Activated CD8-positive, alpha-beta memory T cell treated with anti-CD3 and anti-CD28 coated beads for 1 hour (primary cell): ENCODE results near the gene IKZF2.

ENCODE experiments used
- DNase-seq, 2 donors: peaks; one replicate each; pipeline ENCODE4 v3.0.0-alpha.2; 2020; ENCODE audit warnings: low read depth in 1 of 2; ENCODE audit errors: extremely low read depth in 1 of 2

IKZF2 gene

DNA sequence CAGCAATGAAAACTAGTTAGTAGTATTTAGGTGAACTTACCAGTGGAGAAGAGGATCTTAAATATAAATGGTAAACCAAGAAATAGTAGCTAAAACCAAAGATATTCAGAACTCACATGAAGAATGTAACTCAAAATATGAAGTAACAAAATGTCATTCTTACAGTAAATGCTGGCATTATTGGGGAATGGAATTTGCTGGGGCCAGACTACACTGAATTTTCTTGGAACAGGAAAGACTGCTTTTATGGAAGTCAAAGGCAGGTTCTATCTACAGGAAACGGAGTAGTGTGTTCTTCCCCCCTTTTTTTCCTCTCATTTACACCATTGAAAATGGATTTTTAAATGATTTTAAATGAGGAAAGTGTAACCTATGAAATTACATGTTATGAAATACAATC is 188.7 kb downstream of the IKZF2 start:
- DNase-seq = no peak

DNA sequence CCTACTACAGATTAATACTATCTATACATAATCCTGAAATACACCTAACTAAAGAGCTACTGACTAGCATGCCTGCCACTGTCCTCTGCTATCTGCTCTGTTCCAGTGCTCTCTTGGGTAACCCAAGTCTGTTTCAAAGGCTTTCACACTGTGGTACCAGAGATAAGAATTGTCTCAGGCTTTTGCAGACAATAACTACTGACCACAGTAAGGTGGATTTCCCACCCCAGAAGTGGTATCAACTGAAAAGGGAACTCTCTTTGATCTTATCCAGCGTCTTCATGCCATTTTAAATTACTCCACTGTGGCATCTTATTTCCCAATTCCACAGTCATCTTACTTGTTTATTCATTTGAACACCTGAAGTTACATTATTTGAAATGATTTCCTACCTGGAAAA is 190.2 kb downstream of the IKZF2 start:
- no peak for DNase-seq

DNA sequence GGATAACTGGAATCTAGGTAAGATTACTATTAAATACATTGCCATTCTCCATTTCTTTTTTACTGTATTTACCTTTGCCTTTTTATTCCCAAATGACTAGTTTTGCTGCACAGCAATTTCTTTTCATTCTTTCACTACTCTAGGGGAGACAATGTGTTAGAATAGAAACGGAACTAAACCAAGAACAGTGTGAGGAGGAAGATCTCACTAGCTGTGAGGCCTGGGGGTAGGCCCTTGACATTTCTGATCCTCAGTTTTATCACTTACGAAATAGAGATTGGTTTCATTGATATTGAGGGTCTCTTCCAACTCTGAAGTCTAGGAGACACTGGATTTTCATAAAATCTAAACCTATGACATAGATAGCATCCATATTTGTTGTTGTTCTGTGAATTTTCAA is 191.1 kb downstream of the IKZF2 start:
- DNase-seq = no peak

DNA sequence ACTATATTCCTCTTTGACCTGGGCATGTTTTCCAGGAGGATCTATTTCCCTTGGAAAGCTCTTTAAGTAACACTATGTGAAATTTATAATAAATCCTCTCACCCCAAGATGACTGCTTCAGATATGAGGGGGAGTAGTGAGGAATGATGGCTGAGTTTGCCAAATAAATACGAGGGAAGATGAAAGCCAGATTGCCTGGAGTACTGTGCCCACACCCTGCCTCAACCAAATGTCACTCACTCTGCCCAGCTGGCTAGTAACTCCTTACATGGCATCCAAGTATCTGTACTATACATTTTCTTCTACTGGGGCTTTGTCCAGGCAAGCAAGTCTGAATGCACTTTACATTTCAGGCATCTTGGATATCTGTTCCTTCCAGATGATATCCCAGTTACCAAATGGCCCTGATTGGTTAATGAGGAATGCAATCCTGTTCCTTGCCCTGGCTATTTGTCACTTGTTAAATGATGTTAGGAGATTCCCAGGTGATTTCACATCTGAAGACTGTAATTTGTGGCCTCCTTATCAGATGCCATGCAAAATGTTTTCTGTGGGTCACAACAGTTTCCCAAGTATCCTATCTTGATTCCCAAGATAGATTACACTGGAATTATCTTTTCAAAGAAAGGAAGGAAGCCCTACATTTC is 191.8 kb downstream of the IKZF2 start:
- no peak for DNase-seq

DNA sequence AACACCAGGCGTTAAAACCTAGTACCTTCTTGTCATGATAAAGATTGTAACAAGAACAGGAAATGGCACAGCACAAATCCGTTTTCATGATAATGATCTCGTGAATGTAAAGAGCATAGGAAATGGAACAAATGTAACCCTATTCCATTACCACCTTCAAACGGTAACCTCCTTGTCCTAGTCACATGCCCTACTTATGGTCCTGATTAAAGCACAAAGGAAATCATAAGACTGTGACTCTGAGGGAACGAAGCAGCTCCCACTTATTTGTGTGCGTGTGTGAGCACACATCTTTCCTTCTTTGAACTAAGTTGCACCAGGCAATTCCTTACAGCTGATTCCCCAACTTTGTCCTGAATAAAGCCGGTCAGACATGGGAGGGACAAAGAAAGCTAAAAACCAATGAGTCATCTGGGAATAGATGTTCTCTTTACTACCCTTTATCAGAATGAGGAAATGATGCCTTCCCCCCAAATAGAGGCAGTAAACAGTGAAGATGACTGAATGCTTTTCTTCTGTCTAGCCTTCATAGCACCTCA is 192.6 kb downstream of the IKZF2 start:
- no peak for DNase-seq

DNA sequence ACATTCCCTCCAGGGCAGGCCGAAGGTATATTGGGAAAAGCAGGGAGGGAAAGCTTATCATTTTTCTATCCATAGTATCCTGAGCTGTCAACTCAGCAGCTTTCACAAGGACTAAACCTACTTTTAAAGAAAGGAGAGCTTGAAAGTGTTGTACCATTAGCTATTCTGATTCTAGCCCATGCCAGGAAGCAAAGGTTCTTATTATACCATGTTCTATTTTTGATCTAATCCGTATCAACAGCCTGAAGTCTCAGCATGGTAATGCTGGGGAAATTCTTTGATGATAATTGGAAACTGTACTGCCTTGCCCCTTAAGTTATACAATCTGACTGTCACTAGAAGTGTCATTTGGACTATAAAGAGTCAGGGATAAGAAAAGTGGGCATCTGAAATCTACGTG is 193.3 kb downstream of the IKZF2 start:
- DNase-seq = no peak

DNA sequence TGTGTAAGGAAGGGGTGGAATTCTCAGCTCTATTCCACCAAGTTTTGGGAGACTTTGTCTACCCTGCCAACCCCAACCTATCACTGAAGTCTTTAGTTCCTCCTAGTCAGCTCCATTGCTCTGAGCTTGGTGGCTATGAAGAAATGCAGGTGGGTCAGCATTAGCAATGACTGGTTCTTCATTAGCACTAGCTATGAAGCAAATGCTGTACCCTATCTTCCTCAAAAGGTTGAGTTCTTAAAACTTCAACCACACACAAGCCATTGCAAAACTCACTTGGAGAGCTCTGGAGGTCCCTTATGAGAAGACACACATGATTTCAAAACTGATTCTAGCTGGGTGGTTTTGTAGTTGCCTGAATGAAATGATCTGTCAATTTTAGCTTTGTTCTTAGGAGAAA is 193.8 kb downstream of the IKZF2 start:
- DNase-seq = no peak

DNA sequence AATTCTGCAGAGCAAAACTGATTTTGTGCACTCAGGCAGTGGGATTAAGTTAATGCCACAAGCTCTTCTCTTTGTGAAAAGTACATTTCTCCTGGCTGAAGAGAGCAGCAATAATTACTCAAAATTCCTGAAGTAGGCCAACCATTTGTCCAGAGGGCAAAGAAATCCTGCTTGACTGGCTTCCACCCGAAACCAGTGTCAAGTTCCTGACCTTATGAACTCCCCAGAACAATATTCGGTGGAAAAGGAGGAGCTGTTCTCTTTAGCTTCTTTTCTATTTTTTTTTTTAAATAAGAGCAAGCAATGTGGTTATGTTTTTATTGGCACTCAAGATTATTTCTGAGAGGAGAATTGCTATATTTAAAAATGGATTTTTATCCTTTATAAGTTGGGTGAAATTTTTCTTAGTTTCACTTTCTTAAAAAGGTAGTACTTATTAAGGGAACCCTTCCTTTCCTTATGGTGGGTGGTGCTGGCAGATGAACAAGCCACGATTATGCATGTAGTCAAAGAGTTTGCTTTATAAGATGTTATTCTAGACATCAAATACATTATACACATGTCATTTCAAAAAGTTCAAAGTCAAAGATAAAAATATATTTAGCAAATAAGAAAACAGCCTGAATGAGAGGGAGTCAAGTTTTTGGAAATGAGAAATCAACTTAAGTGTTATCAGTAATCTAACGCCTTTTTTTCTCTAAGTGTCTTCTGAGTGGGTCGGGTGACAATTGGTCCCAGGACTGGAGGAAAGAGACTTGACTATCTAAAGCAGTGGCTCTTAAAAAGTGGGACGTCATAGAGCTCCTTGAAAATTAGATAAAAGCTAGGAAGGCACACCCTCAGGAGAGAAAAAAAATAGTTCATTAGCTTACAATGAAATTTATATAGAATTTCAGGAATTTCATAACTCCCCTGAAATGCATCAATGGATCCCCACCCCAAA is 194.5 kb downstream of the IKZF2 start:
- DNase-seq = no peak

DNA sequence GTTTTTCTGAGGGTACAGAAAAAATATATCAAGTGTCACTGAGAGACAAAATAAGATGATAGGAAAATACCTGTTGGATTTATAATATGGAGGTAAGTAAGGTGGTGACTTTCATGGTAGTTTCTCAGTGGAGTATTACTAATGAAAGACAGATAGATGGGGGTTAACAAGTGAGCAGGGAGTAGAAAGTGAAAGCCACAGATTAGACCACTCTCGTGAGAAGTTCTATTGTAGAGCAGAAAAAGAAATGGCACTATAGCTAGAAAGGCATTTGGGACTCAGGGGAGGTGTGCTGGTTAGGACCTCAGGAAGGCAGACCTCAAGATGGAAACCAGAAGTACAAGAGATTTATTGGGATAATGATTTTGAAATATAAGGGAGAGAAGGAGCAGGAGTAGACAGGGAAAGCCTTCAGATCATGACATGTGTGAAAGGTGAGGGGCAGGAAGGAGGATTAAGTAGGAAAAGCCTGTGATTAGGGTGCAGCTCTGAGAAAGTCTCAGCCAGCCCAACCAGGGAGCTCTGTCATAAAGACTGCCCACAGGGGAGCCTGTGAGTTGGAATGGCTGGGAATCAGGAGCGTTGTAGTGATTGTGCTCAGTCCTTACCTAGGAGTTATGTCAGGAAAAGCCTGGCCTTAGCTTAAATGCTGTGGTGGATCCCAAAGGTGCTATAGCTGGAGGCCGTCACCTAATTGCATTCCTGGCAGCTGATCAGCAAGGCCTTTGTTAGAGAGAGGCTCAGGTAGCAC is 198.1 kb downstream of the IKZF2 start:
- no peak for DNase-seq

DNA sequence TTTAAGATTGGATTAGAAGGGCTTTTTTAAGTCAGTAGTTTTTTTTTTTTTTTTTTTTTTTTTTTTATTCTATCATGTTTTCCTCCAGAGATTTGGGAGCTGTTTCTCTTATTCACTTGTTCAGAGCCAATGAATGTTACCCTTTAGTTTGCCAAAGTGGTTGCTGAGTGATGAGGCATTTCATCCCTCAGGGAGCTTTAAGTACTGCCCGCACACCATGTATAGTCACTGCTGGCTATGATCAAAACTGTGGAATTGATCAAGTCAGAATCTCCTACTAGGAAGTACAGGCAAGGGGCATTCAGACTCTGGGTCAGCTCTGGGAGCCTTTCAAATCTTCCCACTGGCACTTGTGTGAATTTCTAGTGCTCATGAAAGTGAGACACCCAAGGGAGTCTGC is 201.6 kb downstream of the IKZF2 start:
- no peak for DNase-seq
